Measurements from ENCODE around the gene ROR2.
"Not testable (repeated sequence)": the region's sequence is repeated elsewhere in the genome, so short reads cannot be mapped to it uniquely, and the experiment has no call there.

DNA sequence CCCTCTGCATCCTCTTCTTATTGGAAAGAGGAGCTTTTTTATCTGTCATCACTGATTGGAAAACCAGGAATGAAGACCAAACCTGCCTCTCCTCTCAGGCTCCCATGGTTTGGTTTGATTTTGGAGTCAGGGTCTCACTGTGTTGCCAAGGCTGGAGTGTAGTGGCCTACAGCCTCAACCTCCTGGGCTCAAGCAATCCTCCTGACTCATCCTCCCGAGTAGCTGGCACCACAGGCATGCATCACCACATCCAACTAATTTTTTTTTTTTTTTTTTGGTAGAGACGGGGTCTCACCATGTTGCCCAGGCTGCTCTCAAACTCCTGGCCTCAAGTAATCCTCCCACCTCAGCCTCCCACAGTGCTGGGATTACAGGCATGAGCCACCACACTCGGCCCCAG lies 40.8 kb downstream of the ROR2 start:
- TF ChIP-seq JUND (IDR thresholded peaks at IDR 0.05); SP1 (IDR thresholded peaks at IDR 0.05); YY1 (IDR thresholded peaks at IDR 0.05); HNF4A (conservative IDR thresholded peaks at IDR 0.05); GABPA (IDR thresholded peaks at IDR 0.05 in 1 of 2, conservative IDR thresholded peaks at IDR 0.05 in 1 of 2): not testable (repeated sequence)
- TF ChIP-seq, protein P1, sequence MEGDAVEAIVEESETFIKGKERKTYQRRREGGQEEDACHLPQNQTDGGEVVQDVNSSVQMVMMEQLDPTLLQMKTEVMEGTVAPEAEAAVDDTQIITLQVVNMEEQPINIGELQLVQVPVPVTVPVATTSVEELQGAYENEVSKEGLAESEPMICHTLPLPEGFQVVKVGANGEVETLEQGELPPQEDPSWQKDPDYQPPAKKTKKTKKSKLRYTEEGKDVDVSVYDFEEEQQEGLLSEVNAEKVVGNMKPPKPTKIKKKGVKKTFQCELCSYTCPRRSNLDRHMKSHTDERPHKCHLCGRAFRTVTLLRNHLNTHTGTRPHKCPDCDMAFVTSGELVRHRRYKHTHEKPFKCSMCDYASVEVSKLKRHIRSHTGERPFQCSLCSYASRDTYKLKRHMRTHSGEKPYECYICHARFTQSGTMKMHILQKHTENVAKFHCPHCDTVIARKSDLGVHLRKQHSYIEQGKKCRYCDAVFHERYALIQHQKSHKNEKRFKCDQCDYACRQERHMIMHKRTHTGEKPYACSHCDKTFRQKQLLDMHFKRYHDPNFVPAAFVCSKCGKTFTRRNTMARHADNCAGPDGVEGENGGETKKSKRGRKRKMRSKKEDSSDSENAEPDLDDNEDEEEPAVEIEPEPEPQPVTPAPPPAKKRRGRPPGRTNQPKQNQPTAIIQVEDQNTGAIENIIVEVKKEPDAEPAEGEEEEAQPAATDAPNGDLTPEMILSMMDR (IDR thresholded peaks at IDR 0.05; ENCODE audit: low read depth, low read length, missing input control) = not testable (repeated sequence)
- TF ChIP-seq, protein P2, sequence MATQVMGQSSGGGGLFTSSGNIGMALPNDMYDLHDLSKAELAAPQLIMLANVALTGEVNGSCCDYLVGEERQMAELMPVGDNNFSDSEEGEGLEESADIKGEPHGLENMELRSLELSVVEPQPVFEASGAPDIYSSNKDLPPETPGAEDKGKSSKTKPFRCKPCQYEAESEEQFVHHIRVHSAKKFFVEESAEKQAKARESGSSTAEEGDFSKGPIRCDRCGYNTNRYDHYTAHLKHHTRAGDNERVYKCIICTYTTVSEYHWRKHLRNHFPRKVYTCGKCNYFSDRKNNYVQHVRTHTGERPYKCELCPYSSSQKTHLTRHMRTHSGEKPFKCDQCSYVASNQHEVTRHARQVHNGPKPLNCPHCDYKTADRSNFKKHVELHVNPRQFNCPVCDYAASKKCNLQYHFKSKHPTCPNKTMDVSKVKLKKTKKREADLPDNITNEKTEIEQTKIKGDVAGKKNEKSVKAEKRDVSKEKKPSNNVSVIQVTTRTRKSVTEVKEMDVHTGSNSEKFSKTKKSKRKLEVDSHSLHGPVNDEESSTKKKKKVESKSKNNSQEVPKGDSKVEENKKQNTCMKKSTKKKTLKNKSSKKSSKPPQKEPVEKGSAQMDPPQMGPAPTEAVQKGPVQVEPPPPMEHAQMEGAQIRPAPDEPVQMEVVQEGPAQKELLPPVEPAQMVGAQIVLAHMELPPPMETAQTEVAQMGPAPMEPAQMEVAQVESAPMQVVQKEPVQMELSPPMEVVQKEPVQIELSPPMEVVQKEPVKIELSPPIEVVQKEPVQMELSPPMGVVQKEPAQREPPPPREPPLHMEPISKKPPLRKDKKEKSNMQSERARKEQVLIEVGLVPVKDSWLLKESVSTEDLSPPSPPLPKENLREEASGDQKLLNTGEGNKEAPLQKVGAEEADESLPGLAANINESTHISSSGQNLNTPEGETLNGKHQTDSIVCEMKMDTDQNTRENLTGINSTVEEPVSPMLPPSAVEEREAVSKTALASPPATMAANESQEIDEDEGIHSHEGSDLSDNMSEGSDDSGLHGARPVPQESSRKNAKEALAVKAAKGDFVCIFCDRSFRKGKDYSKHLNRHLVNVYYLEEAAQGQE (IDR thresholded peaks at IDR 0.05) = not testable (repeated sequence)

All from liver (tissue), 3 donors.